GM10248 (cell line): Measurements from ENCODE around the gene DOCK1.

Source experiments
- CTCF ChIA-PET: fragments of 300-600 bp; sonication (Branson Sonifier 250); formaldehyde crosslinking; extraction: SDS; loops from one replicate; lab custom pipeline; 2021; ENCODE audit warnings: antibody characterized with exemption; lab: Yijun Ruan, JAX
- POLR2A ChIA-PET: fragments of 350-650 bp; sonication (Branson Sonifier 250); formaldehyde crosslinking; extraction: SDS; loops from one replicate; lab custom pipeline; 2020; ENCODE audit warnings: antibody characterized with exemption; lab: Yijun Ruan, JAX
- DNase-seq: peaks from one replicate; pipeline ENCODE4 v3.0.0; 2012; ENCODE audit errors: extremely low spot score
- CTCF ChIP-seq: IDR thresholded peaks from 2 replicates; pipeline ENCODE4 v1.5.1; 2012; ENCODE audit warnings: mild to moderate bottlenecking, low read depth; ENCODE audit errors: extremely low read depth, missing control alignments, control extremely low read depth

DOCK1 gene

DNA sequence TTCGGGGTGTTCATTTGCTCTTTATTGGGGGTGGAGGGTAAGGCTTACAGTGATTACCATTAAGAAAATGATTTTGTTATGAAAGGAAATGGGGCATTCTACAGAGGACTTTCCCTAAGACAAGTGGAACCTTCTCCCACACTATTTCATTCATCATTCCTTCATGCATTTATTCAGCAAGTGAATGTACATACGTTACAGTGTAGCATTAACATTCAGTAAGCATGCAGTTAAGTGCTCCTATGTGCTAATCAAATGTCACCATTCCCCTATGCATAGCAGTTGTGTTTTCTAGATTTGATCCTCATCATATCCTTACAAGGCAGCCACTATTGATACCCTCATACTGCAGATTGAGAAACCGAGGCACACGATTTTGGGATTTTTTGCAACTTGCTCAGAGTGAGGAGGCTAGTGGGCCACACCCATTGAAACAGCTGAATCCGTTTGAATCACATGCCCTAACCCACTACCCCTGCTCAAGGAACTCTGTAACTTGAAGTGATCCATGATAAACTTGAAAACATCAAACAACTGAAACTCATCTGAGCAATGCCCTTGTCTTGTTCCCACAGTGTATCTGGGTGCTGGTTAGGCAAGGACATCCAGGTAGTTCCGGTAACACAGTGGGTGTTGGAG is 274.5 kb downstream of the DOCK1 start:
- CTCF ChIA-PET, result no interaction called here
- no peak for TF ChIP-seq CTCF
- no peak for DNase-seq
- POLR2A ChIA-PET, result no interaction called here

DNA sequence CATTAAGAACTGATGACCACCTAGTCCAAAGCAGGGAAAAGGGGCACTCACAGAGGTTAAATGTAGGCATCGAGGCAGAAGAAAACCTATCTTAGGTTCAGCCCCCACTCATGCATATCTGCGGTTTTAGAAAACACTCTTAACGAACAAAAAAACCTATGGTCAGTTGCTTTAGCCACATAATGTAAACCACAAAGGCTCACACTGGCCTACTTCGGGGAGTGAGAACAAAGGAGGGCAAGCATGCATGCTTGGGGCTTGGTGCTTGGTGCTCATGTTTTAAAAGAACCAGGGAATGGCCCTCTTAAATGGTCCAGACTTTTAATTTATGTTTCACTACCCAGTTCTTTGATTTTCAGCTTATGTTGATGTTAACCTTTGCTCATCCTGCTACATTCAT is 276.9 kb downstream of the DOCK1 start:
- ChIA-PET CTCF (no interaction called here), POLR2A (no interaction called here)
- no peak for DNase-seq
- TF ChIP-seq CTCF, result no peak

- CTCF ChIA-PET, result no interaction called here
- no peak for TF ChIP-seq CTCF
- no peak for DNase-seq
- POLR2A ChIA-PET, result no interaction called here
Measured at GRCh38 chr10:127184582-127184981, 279.4 kb downstream of the DOCK1 start.

DNA sequence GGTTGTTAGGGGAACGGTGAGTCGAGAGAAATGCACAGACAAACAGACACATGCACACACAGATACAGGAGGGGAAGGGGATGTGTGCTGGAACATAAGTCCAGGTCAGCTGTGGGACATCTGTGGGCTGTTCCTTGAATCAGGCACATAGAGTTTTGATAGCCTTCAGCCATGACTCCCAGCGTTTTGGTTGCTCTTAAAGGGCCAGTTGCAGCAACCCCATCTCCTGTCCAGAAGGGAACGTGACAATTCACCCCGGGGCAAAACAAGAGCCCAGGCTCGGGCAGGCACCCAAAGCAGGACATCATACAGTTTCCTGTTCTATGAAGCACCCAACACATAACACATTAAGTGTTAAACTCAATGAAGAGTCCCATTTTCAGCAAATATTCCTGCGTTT is 281.6 kb downstream of the DOCK1 start:
- POLR2A ChIA-PET, result no interaction called here
- no peak for TF ChIP-seq CTCF
- CTCF ChIA-PET, result no interaction called here
- DNase-seq, result no peak

DNA sequence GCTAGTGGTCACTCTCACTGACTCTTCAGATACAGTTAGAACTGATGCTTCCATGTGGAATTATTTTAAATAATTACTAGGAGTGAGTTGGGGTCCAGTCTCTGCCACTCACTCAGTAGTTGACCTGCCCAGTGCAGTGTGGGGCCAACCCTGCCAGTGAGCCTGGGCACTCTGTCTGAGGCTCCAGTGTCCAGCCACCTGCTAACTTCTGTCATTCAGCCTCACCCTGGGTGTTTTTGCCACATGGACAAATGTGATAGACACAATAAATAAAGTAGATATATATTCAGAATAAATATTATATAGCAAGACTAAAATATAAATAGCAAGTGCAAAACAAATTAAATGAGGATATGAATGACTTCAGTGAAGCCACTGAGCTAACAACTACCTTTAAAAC is 284.0 kb downstream of the DOCK1 start:
- ChIA-PET CTCF (interaction anchor here (1.5 kb wide), 1 partner anchor 15 kb away, joined by 3 read pairs; no protein-coding TSS in a partner anchor), POLR2A (no interaction called here)
- DNase-seq, result no peak
- TF ChIP-seq CTCF, result no peak

- CTCF ChIA-PET, result no interaction called here
- POLR2A ChIA-PET, result no interaction called here
Measured at GRCh38 chr10:127190427-127190826, 285.2 kb downstream of the DOCK1 start.

More at GRCh38 chr10:127190427-127190826, 285.2 kb downstream of the DOCK1 start:
- no peak for DNase-seq
- TF ChIP-seq CTCF, result no peak
